Osteocyte (in vitro differentiated cells): ENCODE measurements around the gene OR10K2. TPM values are rescaled to one million over a fixed set of nuclear protein-coding genes. Genes with fewer than 3 reads are reported as not detected.

Source experiments
- DNase-seq: peaks from one replicate; pipeline ENCODE4 v3.0.0; 2021; ENCODE audit warnings: mixed read lengths; ENCODE audit not compliant: unreplicated experiment; ENCODE audit errors: extremely low spot score
- H3K27ac Mint-ChIP-seq: one replicate; pipeline ENCODE4 v1.8.0; 2021; ENCODE audit warnings: mild to moderate bottlenecking, mixed read lengths; ENCODE audit not compliant: unreplicated experiment
- H3K27me3 Mint-ChIP-seq: one replicate; pipeline ENCODE4 v1.8.0; 2021; ENCODE audit warnings: mixed read lengths; ENCODE audit not compliant: unreplicated experiment
- H3K36me3 Mint-ChIP-seq: one replicate; pipeline ENCODE4 v1.8.0; 2021; ENCODE audit warnings: mixed read lengths; ENCODE audit not compliant: unreplicated experiment
- H3K4me1 Mint-ChIP-seq: one replicate; pipeline ENCODE4 v1.8.0; 2021; ENCODE audit warnings: mixed read lengths; ENCODE audit not compliant: unreplicated experiment
- H3K4me3 Mint-ChIP-seq: one replicate; pipeline ENCODE4 v1.8.0; 2021; ENCODE audit warnings: mild to moderate bottlenecking, moderate library complexity, mixed read lengths; ENCODE audit not compliant: unreplicated experiment
- H3K9me3 Mint-ChIP-seq: one replicate; pipeline ENCODE4 v1.8.0; 2021; ENCODE audit warnings: mixed read lengths; ENCODE audit not compliant: unreplicated experiment
- total RNA-seq: library from RNA; stranded (reverse); gene quantifications from 2 replicates; pipeline ENCODE4 v1.2.1, GENCODE V29; 2021
- TF ChIP-seq, protein P1 (sequence below): fragments of 200-600 bp; sonication (generic); IDR thresholded peaks from 2 replicates; pipeline ENCODE4 v1.5.0; 2021; ENCODE audit warnings: antibody characterized with exemption, mild to moderate bottlenecking, moderate library complexity

OR10K2 gene
- total RNA-seq, 1 donor from 2014 or later = not detected

GRCh38 chr1:158371188-158371953, 54.7 kb downstream of the OR10K2 start:
- H3K27ac Mint-ChIP-seq = no peak overlapping the region
- H3K27me3 Mint-ChIP-seq = no peaks in the 10 kb centered on the region
- no peak overlapping the region for H3K4me3 Mint-ChIP-seq
- TF ChIP-seq, protein P1, sequence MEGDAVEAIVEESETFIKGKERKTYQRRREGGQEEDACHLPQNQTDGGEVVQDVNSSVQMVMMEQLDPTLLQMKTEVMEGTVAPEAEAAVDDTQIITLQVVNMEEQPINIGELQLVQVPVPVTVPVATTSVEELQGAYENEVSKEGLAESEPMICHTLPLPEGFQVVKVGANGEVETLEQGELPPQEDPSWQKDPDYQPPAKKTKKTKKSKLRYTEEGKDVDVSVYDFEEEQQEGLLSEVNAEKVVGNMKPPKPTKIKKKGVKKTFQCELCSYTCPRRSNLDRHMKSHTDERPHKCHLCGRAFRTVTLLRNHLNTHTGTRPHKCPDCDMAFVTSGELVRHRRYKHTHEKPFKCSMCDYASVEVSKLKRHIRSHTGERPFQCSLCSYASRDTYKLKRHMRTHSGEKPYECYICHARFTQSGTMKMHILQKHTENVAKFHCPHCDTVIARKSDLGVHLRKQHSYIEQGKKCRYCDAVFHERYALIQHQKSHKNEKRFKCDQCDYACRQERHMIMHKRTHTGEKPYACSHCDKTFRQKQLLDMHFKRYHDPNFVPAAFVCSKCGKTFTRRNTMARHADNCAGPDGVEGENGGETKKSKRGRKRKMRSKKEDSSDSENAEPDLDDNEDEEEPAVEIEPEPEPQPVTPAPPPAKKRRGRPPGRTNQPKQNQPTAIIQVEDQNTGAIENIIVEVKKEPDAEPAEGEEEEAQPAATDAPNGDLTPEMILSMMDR = no peak
- H3K9me3 Mint-ChIP-seq = peaks cover 10% of the 10 kb centered on the region
- H3K4me1 Mint-ChIP-seq = no peaks in the 10 kb centered on the region
- H3K36me3 Mint-ChIP-seq = no peaks in the 10 kb centered on the region
- DNase-seq = no peak

Other genes with a start within 250 kb of the OR10K2 start
- not detected in 2 replicates for gene CD1D, start 245.3 kb downstream of the OR10K2 start, total RNA-seq
- not detected in 2 replicates for gene CD1A, start 171.8 kb downstream of the OR10K2 start, total RNA-seq
- gene CD1C, start 136.3 kb downstream of the OR10K2 start, total RNA-seq = not detected in 2 replicates
- gene CD1B, start 94.7 kb downstream of the OR10K2 start, total RNA-seq = not detected in 2 replicates
- not detected in 2 replicates for gene CD1E, start 72.3 kb downstream of the OR10K2 start, total RNA-seq
- gene OR10T2, start 26.8 kb downstream of the OR10K2 start, total RNA-seq = not detected in 2 replicates
- gene OR10K1, start 35.6 kb upstream of the OR10K2 start, total RNA-seq = not detected in 2 replicates
- not detected in 2 replicates for gene OR10R2, start 46.0 kb upstream of the OR10K2 start, total RNA-seq
- gene OR6Y1, start 128.2 kb upstream of the OR10K2 start, total RNA-seq = not detected in 2 replicates
- not detected in 2 replicates for gene OR6P1, start 144.3 kb upstream of the OR10K2 start, total RNA-seq
- not detected in 2 replicates for gene OR10X1, start 153.7 kb upstream of the OR10K2 start, total RNA-seq
- not detected in 2 replicates for gene OR10Z1, start 179.0 kb upstream of the OR10K2 start, total RNA-seq